H9 (cell line): ENCODE results near the gene ZNF485. TPM values are rescaled to one million over a fixed set of nuclear protein-coding genes. Genes with fewer than 3 reads are reported as not detected.

Experiments used
- DNase-seq: peaks from one replicate; pipeline ENCODE4 v3.0.0-alpha.2; 2017
- H2AFZ ChIP-seq: one replicate; pipeline ENCODE4 v1.6.1; 2013; ENCODE audit warnings: mild to moderate bottlenecking, low read length, control low read depth, moderate library complexity
- H2AK5ac ChIP-seq: 2 replicates; pipeline ENCODE4 v1.6.1; 2013; ENCODE audit warnings: low read length, control low read depth, mixed read lengths; ENCODE audit not compliant: insufficient read length
- H2BK120ac ChIP-seq: one replicate; pipeline ENCODE4 v1.6.1; 2013; ENCODE audit warnings: low read depth, mild to moderate bottlenecking, low read length, control low read depth, inconsistent platforms; ENCODE audit not compliant: poor library complexity, severe bottlenecking
- H2BK12ac ChIP-seq: 2 replicates; pipeline ENCODE4 v1.6.1; 2013; ENCODE audit warnings: low read length, control low read depth, mixed read lengths, low read depth; ENCODE audit not compliant: insufficient read length
- H2BK15ac ChIP-seq: 2 replicates; pipeline ENCODE4 v1.6.1; 2013; ENCODE audit warnings: low read depth, low read length, control low read depth
- H2BK20ac ChIP-seq: one replicate; pipeline ENCODE4 v1.6.1; 2013; ENCODE audit warnings: low read depth, mild to moderate bottlenecking, low read length, control low read depth, inconsistent platforms; ENCODE audit not compliant: poor library complexity, severe bottlenecking
- H2BK5ac ChIP-seq: 2 replicates; pipeline ENCODE4 v1.6.1; 2013; ENCODE audit warnings: low read length, control low read depth, mixed read lengths; ENCODE audit not compliant: insufficient read length
- H3K14ac ChIP-seq: 2 replicates; pipeline ENCODE4 v1.6.1; 2013; ENCODE audit warnings: low read length, control low read depth; ENCODE audit not compliant: insufficient read depth
- H3K18ac ChIP-seq: 2 replicates; pipeline ENCODE4 v1.6.1; 2013; ENCODE audit warnings: low read depth, mild to moderate bottlenecking, mixed read lengths, low read length, control low read depth; ENCODE audit not compliant: insufficient read length
- H3K23ac ChIP-seq: 2 replicates; pipeline ENCODE4 v1.6.1; 2013; ENCODE audit warnings: low read length, control low read depth, mixed read lengths, low read depth; ENCODE audit not compliant: insufficient read length
- H3K23me2 ChIP-seq: 2 replicates; pipeline ENCODE4 v1.6.1; 2013; ENCODE audit warnings: low read depth, mild to moderate bottlenecking, mixed read lengths, low read length, control low read depth; ENCODE audit not compliant: insufficient read length, poor library complexity, severe bottlenecking
- H3K27ac ChIP-seq: 2 replicates; pipeline ENCODE4 v1.5.1; 2013; ENCODE audit warnings: low read length, control low read depth, mixed read lengths, low read depth; ENCODE audit not compliant: insufficient read length
- H3K27me3 ChIP-seq: 2 replicates; pipeline ENCODE4 v1.6.1; 2013; ENCODE audit warnings: low read length, control low read depth, inconsistent platforms; ENCODE audit not compliant: insufficient read depth
- H3K4ac ChIP-seq: 2 replicates; pipeline ENCODE4 v1.6.1; 2013; ENCODE audit warnings: low read depth, mild to moderate bottlenecking, control low read depth, inconsistent platforms, low read length, moderate library complexity
- H3K4me1 ChIP-seq: 2 replicates; pipeline ENCODE4 v1.6.1; 2013; ENCODE audit warnings: low read length, control low read depth, inconsistent platforms; ENCODE audit not compliant: insufficient read depth
- H3K4me2 ChIP-seq: 2 replicates; pipeline ENCODE4 v1.6.1; 2013; ENCODE audit warnings: low read length, control low read depth, mixed read lengths; ENCODE audit not compliant: insufficient read length, insufficient read depth
- H3K56ac ChIP-seq: 2 replicates; pipeline ENCODE4 v1.6.1; 2013; ENCODE audit warnings: low read depth, mild to moderate bottlenecking, mixed read lengths, low read length, control low read depth; ENCODE audit not compliant: insufficient read length
- H3K79me1 ChIP-seq: 2 replicates; pipeline ENCODE4 v1.6.1; 2013; ENCODE audit warnings: low read depth, mild to moderate bottlenecking, moderate library complexity, low read length, control low read depth, inconsistent platforms; ENCODE audit not compliant: insufficient read depth, poor library complexity, severe bottlenecking
- H3K79me2 ChIP-seq: 2 replicates; pipeline ENCODE4 v1.6.1; 2013; ENCODE audit warnings: low read length, control low read depth, inconsistent platforms; ENCODE audit not compliant: insufficient read depth
- H3K9ac ChIP-seq: 2 replicates; pipeline ENCODE4 v1.6.1; 2013; ENCODE audit warnings: low read length, control low read depth, mixed read lengths; ENCODE audit not compliant: insufficient read length; ENCODE audit errors: extremely low read depth
- H3K9me3 ChIP-seq: one replicate; pipeline ENCODE4 v1.6.1; 2013; ENCODE audit warnings: low read depth, low read length, inconsistent platforms; ENCODE audit not compliant: control insufficient read depth
- H3T11ph ChIP-seq: one replicate; pipeline ENCODE4 v1.6.1; 2013; ENCODE audit warnings: mild to moderate bottlenecking, low read length, control low read depth, inconsistent platforms
- H4K20me1 ChIP-seq: one replicate; pipeline ENCODE4 v1.6.1; 2013; ENCODE audit not compliant: control insufficient read depth, insufficient read length, insufficient read depth
- H4K5ac ChIP-seq: 2 replicates; pipeline ENCODE4 v1.6.1; 2013; ENCODE audit warnings: low read depth, mild to moderate bottlenecking, mixed read lengths, low read length, control low read depth; ENCODE audit not compliant: insufficient read length
- H4K8ac ChIP-seq: replicated peaks from 2 replicates; pipeline ENCODE4 v1.6.1; 2013; ENCODE audit warnings: low read length, control low read depth, mixed read lengths, low read depth; ENCODE audit not compliant: insufficient read length
- H4K91ac ChIP-seq: 2 replicates; pipeline ENCODE4 v1.6.1; 2013; ENCODE audit warnings: low read depth, mild to moderate bottlenecking, moderate library complexity, mixed read lengths, low read length, control low read depth; ENCODE audit not compliant: insufficient read length
- H3K27ac Mint-ChIP-seq, 3 experiments: 2 replicates in 2 of 3; 3 replicates in 1 of 3; pipeline ENCODE4 v1.8.0; 2020 to 2021; ENCODE audit warnings: mixed read lengths in 3 of 3, mild to moderate bottlenecking in 1 of 3, moderate library complexity in 1 of 3
- H3K27me3 Mint-ChIP-seq: 2 replicates; pipeline ENCODE4 v1.8.0; 2021; ENCODE audit warnings: low read depth, mild to moderate bottlenecking, moderate library complexity, mixed read lengths
- H3K36me3 Mint-ChIP-seq, 3 experiments: 2 replicates in 2 of 3; 3 replicates in 1 of 3; pipeline ENCODE4 v1.8.0; 2020 to 2021; ENCODE audit warnings: low read depth in 3 of 3, mixed read lengths in 3 of 3; ENCODE audit not compliant: insufficient read depth in 1 of 3
- H3K4me1 Mint-ChIP-seq, 2 experiments: 2 replicates each; pipeline ENCODE4 v1.8.0; 2020; ENCODE audit warnings: mixed read lengths in 2 of 2
- H3K4me3 Mint-ChIP-seq, 2 experiments: 2 replicates in 1 of 2; 3 replicates in 1 of 2; pipeline ENCODE4 v1.8.0; 2020 to 2021; ENCODE audit warnings: mild to moderate bottlenecking in 2 of 2, mixed read lengths in 2 of 2, moderate library complexity in 1 of 2
- H3K9me3 Mint-ChIP-seq, 2 experiments: 2 replicates in 1 of 2; 3 replicates in 1 of 2; pipeline ENCODE4 v1.8.0; 2020; ENCODE audit warnings: mild to moderate bottlenecking in 2 of 2, mixed read lengths in 2 of 2, moderate library complexity in 1 of 2
- CTCF ChIP-seq: fragments of 200-600 bp; sonication (generic); conservative IDR thresholded peaks from 3 replicates; pipeline ENCODE4 v1.8.0; 2021; ENCODE audit warnings: antibody characterized with exemption, mild to moderate bottlenecking
- WGBS: extraction: QIAGEN DNeasy Blood & Tissue Kit; methylation state at CpG from one replicate; pipeline ENCODE4 v1.1.7; 2013; ENCODE audit warnings: missing lambda C conversion rate, low lambda C conversion rate, mixed read lengths; ENCODE audit not compliant: insufficient read length; ENCODE audit errors: extremely low coverage; 5-methylcytosine and 5-hydroxymethylcytosine counted together
- total RNA-seq: library from RNA; stranded (reverse); gene quantifications from 2 replicates; pipeline ENCODE4 v1.2.1, GENCODE V29; 2021

The ZNF485 gene
- total RNA-seq, 1 experiment from 2014 or later: 8.9 TPM

- H2BK12ac ChIP-seq: no peak overlapping the region
- Mint-ChIP-seq H3K27me3 (peaks cover 13% of the 10 kb centered on the region), H3K27ac (no peak overlapping the region), H3K4me1 (no peaks in the 10 kb centered on the region), H3K4me3 (no peak overlapping the region), H3K36me3 (peaks cover 83 to 84% (median 83%) of the 10 kb centered on the region in 3 experiments), H3K9me3 (peaks cover 77 to 80% of the 10 kb centered on the region in 2 experiments)
- no peak overlapping the region for H2BK15ac ChIP-seq
- H3K9me3 ChIP-seq: peaks cover 47% of the 10 kb centered on the region
- H3K9ac ChIP-seq: no peak overlapping the region
- H4K5ac ChIP-seq: no peak overlapping the region
- H2AFZ ChIP-seq: no peak overlapping the region
- H3K4me1 ChIP-seq: no peaks in the 10 kb centered on the region
- no peak overlapping the region for H3K23ac ChIP-seq
- no peak overlapping the region for H3K14ac ChIP-seq
- no peak overlapping the region for H2BK5ac ChIP-seq
- H3K27ac ChIP-seq: no peak overlapping the region
- H4K91ac ChIP-seq: no peak overlapping the region
- H3K18ac ChIP-seq: no peak overlapping the region
- no peak overlapping the region for H3K4me2 ChIP-seq
- H2BK120ac ChIP-seq: no peak overlapping the region
- H4K20me1 ChIP-seq: no peaks in the 10 kb centered on the region
- no peaks in the 10 kb centered on the region for H3K79me1 ChIP-seq
- no peaks in the 10 kb centered on the region for H3K79me2 ChIP-seq
- no peak overlapping the region for H3K56ac ChIP-seq
- no peaks in the 10 kb centered on the region for H3K23me2 ChIP-seq
- no peak overlapping the region for H2AK5ac ChIP-seq
- no peak overlapping the region for H3T11ph ChIP-seq
- TF ChIP-seq CTCF: no peak
- no peaks in the 10 kb centered on the region for H3K27me3 ChIP-seq
- no peak overlapping the region for H3K4ac ChIP-seq
- WGBS: no CpG with 5 or more reads among the region's 4 CpGs
- no peak overlapping the region for H4K8ac ChIP-seq
- no peak for DNase-seq
- no peak overlapping the region for H2BK20ac ChIP-seq
Measured at GRCh38 chr10:43557214-43557613, 49.0 kb upstream of the ZNF485 start.
